ENCODE measurements around the gene CDKN1C.

The CDKN1C gene

DNA sequence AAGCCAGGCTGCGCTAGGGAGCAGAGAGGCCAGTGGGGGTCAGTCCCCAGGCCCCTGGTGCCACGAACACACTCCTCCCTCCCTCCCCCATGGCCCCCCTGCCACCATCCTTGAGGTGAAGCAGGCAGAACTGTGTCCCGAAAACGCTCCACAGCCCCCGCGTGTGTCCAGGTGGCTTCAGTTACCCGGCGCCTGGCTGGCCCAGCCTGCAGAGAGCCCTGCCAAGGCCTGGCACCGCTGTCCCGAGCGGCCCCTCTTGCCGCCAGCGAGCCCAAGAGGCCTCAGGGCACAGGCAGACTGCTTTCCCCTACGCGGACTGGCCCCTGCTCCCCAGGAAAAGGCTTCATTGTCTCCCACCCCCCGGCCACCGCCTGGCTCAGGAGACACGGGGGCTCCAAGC, 27.7 kb downstream of the CDKN1C start:
- Histone ChIP-seq H3K79me2 (ENCODE audit: insufficient read depth, low read length) (no peaks in the 10 kb centered on the region), H2AFZ (ENCODE audit: low read depth, low read length, severe bottlenecking) (no peak overlapping the region), H4K20me1 (ENCODE audit: low read depth, low read length) (no peaks in the 10 kb centered on the region), H3K27me3 (ENCODE audit: low read length) (no peaks in the 10 kb centered on the region), H3K27ac (ENCODE audit: low read depth, low read length) (no peak overlapping the region), H3K4me2 (ENCODE audit: low read depth, low read length, poor library complexity, severe bottlenecking) (no peak overlapping the region), H3K36me3 (ENCODE audit: low read length) (no peaks in the 10 kb centered on the region), H3K9ac (ENCODE audit: low read length) (no peak overlapping the region), H3K4me3 (ENCODE audit: insufficient read depth, low read length, poor library complexity, severe bottlenecking) (no peak overlapping the region), H3F3A (ENCODE audit: insufficient read depth) (no peaks in the 10 kb centered on the region), H3K9me3 (ENCODE audit: insufficient read depth, low read length) (no peaks in the 10 kb centered on the region), H3K9me2 (replicated peaks; ENCODE audit: insufficient read depth, low read length) (no peaks in the 10 kb centered on the region)
- TF ChIP-seq EZH2phosphoT487 (conservative IDR thresholded peaks at IDR 0.05; ENCODE audit: low read length) (no peak), CTCF (IDR thresholded peaks at IDR 0.05; ENCODE audit: insufficient read depth, low read length, poor library complexity, severe bottlenecking) (no peak)

DNA sequence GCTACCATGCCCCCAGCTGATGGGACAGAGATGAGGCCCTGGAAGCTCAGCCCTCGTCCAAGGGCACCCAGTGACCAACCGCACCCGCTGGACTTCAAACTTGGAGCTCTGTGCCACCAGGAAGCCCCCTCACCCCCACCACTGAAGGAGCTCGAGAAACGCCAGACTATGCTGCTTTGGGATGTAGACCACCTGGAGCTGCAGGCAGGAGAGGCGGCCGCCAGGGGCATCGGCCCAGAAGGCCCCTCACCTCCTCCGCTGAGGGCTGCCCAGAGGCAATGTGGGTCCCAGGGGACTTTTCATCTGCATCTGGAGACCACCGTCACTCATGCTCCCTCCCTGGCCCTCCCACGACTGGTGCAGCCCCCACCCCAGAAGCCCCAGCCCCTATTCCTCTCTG, 28.3 kb downstream of the CDKN1C start:
- Histone ChIP-seq H3K9me2 (replicated peaks; ENCODE audit: insufficient read depth, low read length) (no peaks in the 10 kb centered on the region), H3K9ac (ENCODE audit: low read length) (no peak overlapping the region), H3F3A (ENCODE audit: insufficient read depth) (no peaks in the 10 kb centered on the region), H3K9me3 (ENCODE audit: insufficient read depth, low read length) (no peaks in the 10 kb centered on the region), H3K36me3 (ENCODE audit: low read length) (no peaks in the 10 kb centered on the region), H3K4me3 (ENCODE audit: insufficient read depth, low read length, poor library complexity, severe bottlenecking) (no peak overlapping the region), H2AFZ (ENCODE audit: low read depth, low read length, severe bottlenecking) (no peak overlapping the region), H3K4me2 (ENCODE audit: low read depth, low read length, poor library complexity, severe bottlenecking) (no peak overlapping the region), H3K27ac (ENCODE audit: low read depth, low read length) (no peak overlapping the region), H3K79me2 (ENCODE audit: insufficient read depth, low read length) (no peaks in the 10 kb centered on the region), H3K27me3 (ENCODE audit: low read length) (no peaks in the 10 kb centered on the region), H4K20me1 (ENCODE audit: low read depth, low read length) (no peaks in the 10 kb centered on the region)
- TF ChIP-seq CTCF (IDR thresholded peaks at IDR 0.05; ENCODE audit: insufficient read depth, low read length, poor library complexity, severe bottlenecking) (no peak), EZH2phosphoT487 (conservative IDR thresholded peaks at IDR 0.05; ENCODE audit: low read length) (no peak)

GRCh38 chr11:2855162-2855561, 30.4 kb downstream of the CDKN1C start:
- Histone ChIP-seq H3K36me3 (ENCODE audit: low read length) (no peaks in the 10 kb centered on the region), H3K9me2 (replicated peaks; ENCODE audit: insufficient read depth, low read length) (no peaks in the 10 kb centered on the region), H4K20me1 (ENCODE audit: low read depth, low read length) (no peaks in the 10 kb centered on the region), H3K9me3 (ENCODE audit: insufficient read depth, low read length) (no peaks in the 10 kb centered on the region), H3K9ac (ENCODE audit: low read length) (no peak overlapping the region), H3K4me2 (ENCODE audit: low read depth, low read length, poor library complexity, severe bottlenecking) (no peak overlapping the region), H3K4me3 (ENCODE audit: insufficient read depth, low read length, poor library complexity, severe bottlenecking) (no peak overlapping the region), H3K79me2 (ENCODE audit: insufficient read depth, low read length) (no peaks in the 10 kb centered on the region), H3K27ac (ENCODE audit: low read depth, low read length) (no peak overlapping the region), H3K27me3 (ENCODE audit: low read length) (no peaks in the 10 kb centered on the region), H3F3A (ENCODE audit: insufficient read depth) (no peaks in the 10 kb centered on the region), H2AFZ (ENCODE audit: low read depth, low read length, severe bottlenecking) (no peak overlapping the region)
- TF ChIP-seq EZH2phosphoT487 (conservative IDR thresholded peaks at IDR 0.05; ENCODE audit: low read length) (no peak), CTCF (IDR thresholded peaks at IDR 0.05; ENCODE audit: insufficient read depth, low read length, poor library complexity, severe bottlenecking) (no peak)
